K562 (cell line): ENCODE measurements around the gene PEX5. TPM values are rescaled to one million over a fixed set of nuclear protein-coding genes. Genes with fewer than 3 reads are reported as not detected.

Experiments used
- ATAC-seq: fragments of 200-7000 bp; cut with Tn5 transposase; 3 replicates; pipeline ENCODE4 v1.9.1; 2020; ENCODE audit warnings: moderate library complexity
- BruUV-seq: library from RNA; stranded (reverse); fragments of 400-500 nt; replicated peaks from 2 replicates; lab custom pipeline; 2021; lab: Mats Ljungman, UMichigan
- CTCF ChIA-PET: fragments of 300-600 bp; formaldehyde crosslinking; extraction: SDS; loops from one replicate; lab custom pipeline; 2021; ENCODE audit warnings: low intra/inter-chr PET ratio; lab: Yijun Ruan, JAX
- POLR2A ChIA-PET: fragments of 300-600, 350-650 bp; sonication (Branson Sonifier 250); formaldehyde crosslinking; extraction: SDS; loops from one replicate; lab custom pipeline; 2021; ENCODE audit warnings: antibody characterized with exemption, inconsistent platforms; lab: Yijun Ruan, JAX
- DNase-seq, 4 experiments: peaks; one replicate each; pipeline versions ENCODE4 v3.0.0 to v3.0.0-alpha.2; 2011 to 2018; ENCODE audit warnings: low spot score in 3 of 4, mixed read lengths in 3 of 4; ENCODE audit errors: extremely low read depth in 1 of 4
- FAIRE-seq: peaks from 2 replicates; lab custom pipeline; 2011; peaks lifted over from hg19 to GRCh38; lab: Jason Lieb, UNC
- H2AFZ ChIP-seq: 2 replicates; pipeline ENCODE4 v1.6.0; 2011; ENCODE audit warnings: low read depth, low read length, control low read depth, inconsistent platforms
- H3K27ac ChIP-seq: fragments of 200-600 bp; 3 replicates; pipeline ENCODE4 v1.8.0; 2011; ENCODE audit warnings: low read depth, mild to moderate bottlenecking, control low read depth, inconsistent platforms, low read length, moderate library complexity, mixed read lengths; ENCODE audit errors: extremely low read depth
- H3K27me3 ChIP-seq, 2 experiments: fragments of 300-600 bp in 1 of 2; 2 replicates in 1 of 2; 3 replicates in 1 of 2; pipeline versions ENCODE4 v1.6.0 to v1.8.0; 2011; ENCODE audit warnings: inconsistent platforms in 2 of 2, low read length in 2 of 2, mild to moderate bottlenecking in 1 of 2, mixed read lengths in 1 of 2, moderate library complexity in 1 of 2; ENCODE audit not compliant: control insufficient read depth in 2 of 2, insufficient read depth in 2 of 2
- H3K36me3 ChIP-seq: fragments of 300-600 bp; 3 replicates; pipeline ENCODE4 v1.8.0; 2011; ENCODE audit warnings: mild to moderate bottlenecking, low read length, inconsistent platforms; ENCODE audit not compliant: control insufficient read depth, insufficient read depth
- H3K4me1 ChIP-seq, 2 experiments: fragments of 200-600 bp in 1 of 2; replicated peaks in 1 of 2; 2 replicates in 1 of 2; 3 replicates in 1 of 2; pipeline versions ENCODE4 v1.5.1 to v1.8.0; 2011; ENCODE audit warnings: inconsistent platforms in 2 of 2, low read length in 2 of 2, mild to moderate bottlenecking in 1 of 2, mixed read lengths in 1 of 2, moderate library complexity in 1 of 2; ENCODE audit not compliant: control insufficient read depth in 2 of 2, insufficient read depth in 2 of 2
- H3K4me2 ChIP-seq: 2 replicates; pipeline ENCODE4 v1.6.1; 2011; ENCODE audit warnings: low read length, control low read depth, inconsistent platforms, mixed read lengths; ENCODE audit not compliant: insufficient read depth
- H3K4me3 ChIP-seq: fragments of 200-600 bp; sonication (generic), shearing (Covaris generic); 2 replicates; pipeline ENCODE4 v1.5.1; 2016; ENCODE audit warnings: control low read depth, inconsistent platforms
- H3K79me2 ChIP-seq: fragments of 200-600 bp; 3 replicates; pipeline ENCODE4 v1.8.0; 2011; ENCODE audit warnings: low read length, inconsistent platforms; ENCODE audit not compliant: control insufficient read depth, insufficient read depth
- H3K9ac ChIP-seq, 2 experiments: 2 replicates each; pipeline versions ENCODE4 v1.6.0 to v1.6.1; 2011; ENCODE audit warnings: low read depth in 2 of 2, low read length in 2 of 2, control low read depth in 1 of 2, inconsistent platforms in 1 of 2, mild to moderate bottlenecking in 1 of 2, mixed read lengths in 1 of 2; ENCODE audit not compliant: insufficient read depth in 1 of 2
- H3K9me1 ChIP-seq: one replicate; pipeline ENCODE4 v1.6.0; 2011; ENCODE audit warnings: inconsistent platforms, mild to moderate bottlenecking, low read length, moderate library complexity; ENCODE audit not compliant: control insufficient read depth, insufficient read depth
- H3K9me3 ChIP-seq: replicated peaks from 2 replicates; pipeline ENCODE4 v1.5.1; 2011; ENCODE audit warnings: low read depth, low read length, inconsistent platforms; ENCODE audit not compliant: control insufficient read depth, insufficient read depth
- H4K20me1 ChIP-seq: replicated peaks from 2 replicates; pipeline ENCODE4 v1.6.1; 2011; ENCODE audit warnings: low read length, inconsistent platforms, mixed read lengths; ENCODE audit not compliant: control insufficient read depth, insufficient read depth
- CTCFL ChIP-seq: IDR thresholded peaks from 2 replicates; pipeline ENCODE4 v1.6.1; 2011; ENCODE audit warnings: borderline replicate concordance, low read depth, mild to moderate bottlenecking, moderate library complexity, low read length; ENCODE audit not compliant: insufficient read depth, poor library complexity, severe bottlenecking
- TAL1 ChIP-seq: fragments of 450-650 bp; IDR thresholded peaks from 2 replicates; pipeline ENCODE4 v1.6.1; 2016; ENCODE audit warnings: mild to moderate bottlenecking
- WGBS: fragments of 100-300 bp; shearing (Covaris generic); methylation state at CpG from one replicate; pipeline ENCODE4 v1.1.6; 2016; ENCODE audit warnings: low coverage, mixed read lengths; ENCODE audit not compliant: insufficient coverage; ENCODE audit errors: missing lambda C conversion rate; 5-methylcytosine and 5-hydroxymethylcytosine counted together
- in situ Hi-C: fragments of 300-500 bp; cut with MboI; formaldehyde crosslinking; loops from 4 replicates; pipeline ENCODE4 v1.15.0; 2018; ENCODE audit warnings: inconsistent platforms, mixed read lengths
- intact Hi-C: fragments of 100-400 bp; cut with micrococcal nuclease; formaldehyde crosslinking; loops from 2 replicates; pipeline ENCODE4 v1.14.2; 2022
- polyA plus RNA-seq, 8 experiments: library from polyadenylated mRNA; depleted of rRNA in 4 of 8; stranded (reverse) in 5 of 8; unstranded in 3 of 8; fragments of >200 nt; fragmentation: Nextera tagmentation in 2 of 8; fragmentation: Illumina TruSeq in 1 of 8; extraction: Ambion mirVana in 2 of 8; extraction: Trizol in 1 of 8; gene quantifications; 2 replicates each; pipeline versions ENCODE4 v1.2.1 to v1.2.3, GENCODE V29; 2011 to 2014; ENCODE audit warnings: inconsistent platforms in 1 of 8, missing spikeins in 1 of 8
- total RNA-seq, 7 experiments: library from RNA; depleted of rRNA in 6 of 7; stranded (reverse); fragments of >200 nt in 6 of 7; fragmentation: Illumina TruSeq in 2 of 7; extraction: Trizol in 2 of 7; gene quantifications; 2 replicates each; pipeline versions ENCODE4 v1.2.1 to v1.2.3, GENCODE V29; 2011 to 2021; ENCODE audit warnings: low replicate concordance in 1 of 7

The PEX5 gene
- total and polyA plus RNA-seq, 9 of the 15 experiments (the other 6 are each of a cell fraction or from before 2014, with no cell fraction given) = 1.4 to 26.1 (median 14.0) TPM

GRCh38 chr12:7207866-7208625, 18.6 kb downstream of the PEX5 start:
- H2AFZ ChIP-seq = no peak overlapping the region
- intact Hi-C loops = no loop called here
- ATAC-seq (no peak), DNase-seq (no peak)
- 94% methylated on average over 9 of the region's 10 CpGs for WGBS
- no peak overlapping the region for H3K4me3 ChIP-seq
- ChIA-PET CTCF (no interaction called here), POLR2A (interaction anchor here (1.2 kb wide), 1 partner anchor 14 kb away, joined by 4 read pairs; no protein-coding TSS in a partner anchor)
- H3K9me1 ChIP-seq = no peaks in the 10 kb centered on the region
- no peak overlapping the region for H3K4me2 ChIP-seq
- no peaks in the 10 kb centered on the region for H3K4me1 ChIP-seq
- no peak overlapping the region for H3K9ac ChIP-seq
- BruUV-seq = no TSS peak
- 0 out of 2 replicates have a peak, but pooled peaks have one; percentile 10 for TF ChIP-seq TAL1
- TF ChIP-seq CTCFL = no peak
- TF ChIP-seq, all 486 proteins: peak for 1
- H3K79me2 ChIP-seq = no peaks in the 10 kb centered on the region
- in situ Hi-C loops = no loop called here
- H3K9me3 ChIP-seq = no peaks in the 10 kb centered on the region
- H3K27me3 ChIP-seq = no peaks in the 10 kb centered on the region
- FAIRE-seq = no peak
- H4K20me1 ChIP-seq = no peaks in the 10 kb centered on the region
- peaks cover 78% of the 10 kb centered on the region for H3K36me3 ChIP-seq
- no peak overlapping the region for H3K27ac ChIP-seq
